Measurements from ENCODE around the gene ASRGL1.
A peak's percentile ranks its signal among the peaks of the same experiment; 100 is the strongest.
"Not testable (repeated sequence)": the region's sequence is repeated elsewhere in the genome, so short reads cannot be mapped to it uniquely, and the experiment has no call there.

Gene ASRGL1

DNA sequence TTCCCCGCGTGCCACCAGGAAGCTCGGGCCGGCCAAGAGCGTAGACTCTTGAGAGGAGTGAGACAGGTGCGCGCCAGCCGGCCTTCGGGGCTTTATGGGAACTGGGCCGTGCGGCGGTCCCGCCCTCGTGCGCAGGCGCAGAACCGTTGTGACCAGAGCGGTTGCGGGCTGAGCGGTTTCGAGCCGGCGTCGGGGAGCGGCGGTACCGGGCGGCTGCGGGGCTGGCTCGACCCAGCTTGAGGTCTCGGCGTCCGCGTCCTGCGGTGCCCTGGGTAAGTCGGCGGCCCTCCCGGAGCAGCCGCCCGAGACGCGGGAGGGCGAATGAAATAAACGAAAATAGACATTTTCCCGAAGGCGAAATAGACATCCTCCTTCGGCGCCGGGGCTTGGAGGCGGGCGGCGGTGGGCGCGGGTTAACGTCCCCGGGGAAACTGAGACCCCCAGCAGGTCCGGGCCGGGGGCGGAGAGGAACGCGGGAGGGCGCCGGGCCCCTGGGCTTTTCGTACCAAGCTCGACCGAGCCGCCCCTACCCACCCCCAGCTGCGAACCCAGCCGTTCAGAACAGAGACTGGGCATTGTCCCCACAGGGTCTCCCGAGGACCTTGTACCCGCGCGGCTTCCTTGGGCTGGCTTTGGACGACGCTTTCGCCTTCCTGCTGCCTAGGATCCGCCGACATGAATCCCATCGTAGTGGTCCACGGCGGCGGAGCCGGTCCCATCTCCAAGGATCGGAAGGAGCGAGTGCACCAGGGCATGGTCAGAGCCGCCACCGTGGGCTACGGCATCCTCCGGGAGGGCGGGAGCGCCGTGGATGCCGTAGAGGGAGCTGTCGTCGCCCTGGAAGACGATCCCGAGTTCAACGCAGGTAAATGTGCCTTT lies at the start of gene ASRGL1:
Gene ASRGL1 (plus strand): TSS at position 146 of the 879 bp plus-strand sequence. CDS start 530 bp downstream, at position 676.
- H3K27ac Mint-ChIP-seq = peak within 1 kb of the TSS; percentile 62
- H3K4me3 Mint-ChIP-seq = peak within 1 kb of the TSS; percentile 90
- H3K36me3 Mint-ChIP-seq = no peaks in the 10 kb centered on the region
- H3K9me3 Mint-ChIP-seq = no peaks in the 10 kb centered on the region
- H3K27me3 Mint-ChIP-seq = peaks cover 4% of the 10 kb centered on the region
- peaks cover 25% of the 10 kb centered on the region for H3K4me1 Mint-ChIP-seq

GRCh38 chr11:62295504-62295903 lies 41.7 kb upstream of the ASRGL1 start:
- Mint-ChIP-seq H3K27ac (no peak overlapping the region), H3K4me1 (no peaks in the 10 kb centered on the region), H3K9me3 (no peaks in the 10 kb centered on the region), H3K27me3 (peaks cover 10% of the 10 kb centered on the region), H3K4me3 (no peak overlapping the region), H3K36me3 (no peaks in the 10 kb centered on the region)

GRCh38 chr11:62298975-62299374 lies 38.3 kb upstream of the ASRGL1 start, which contains the start of gene SCGB1D4:
Gene SCGB1D4 (minus strand): TSS chr11:62299075. CDS start chr11:62299010, 65 bp downstream.
- no peak within 1 kb of the TSS for H3K4me3 Mint-ChIP-seq
- H3K27me3 Mint-ChIP-seq = peaks cover 10% of the 10 kb centered on the region
- no peak within 1 kb of the TSS for H3K27ac Mint-ChIP-seq
- no peaks in the 10 kb centered on the region for H3K36me3 Mint-ChIP-seq
- no peaks in the 10 kb centered on the region for H3K4me1 Mint-ChIP-seq
- H3K9me3 Mint-ChIP-seq = no peaks in the 10 kb centered on the region

DNA sequence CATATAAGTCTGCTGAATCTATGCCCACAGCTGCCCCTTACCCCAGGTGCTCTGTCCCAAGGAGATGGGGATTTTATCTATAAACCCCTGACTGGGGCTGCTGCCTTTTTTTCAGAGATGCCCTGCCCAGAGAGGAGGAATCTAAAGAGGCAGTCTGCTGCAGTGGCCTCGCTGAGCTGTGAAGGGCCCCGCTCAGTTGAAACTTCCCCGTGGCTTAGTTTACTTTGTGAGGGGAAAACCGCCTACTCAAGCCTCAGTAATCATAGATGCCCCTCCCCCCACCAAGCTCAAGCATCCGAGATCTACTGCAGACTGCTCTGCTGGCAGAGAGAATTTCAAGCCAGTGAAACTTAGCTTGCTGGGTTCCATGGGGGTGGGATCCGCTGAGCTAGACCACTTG lies 31.0 kb upstream of the ASRGL1 start:
- Mint-ChIP-seq H3K36me3 (no peaks in the 10 kb centered on the region), H3K4me1 (peaks cover 3% of the 10 kb centered on the region), H3K27me3 (peaks cover 10% of the 10 kb centered on the region), H3K9me3 (peaks cover 6% of the 10 kb centered on the region), H3K27ac (no peak overlapping the region), H3K4me3 (no peak overlapping the region)

DNA sequence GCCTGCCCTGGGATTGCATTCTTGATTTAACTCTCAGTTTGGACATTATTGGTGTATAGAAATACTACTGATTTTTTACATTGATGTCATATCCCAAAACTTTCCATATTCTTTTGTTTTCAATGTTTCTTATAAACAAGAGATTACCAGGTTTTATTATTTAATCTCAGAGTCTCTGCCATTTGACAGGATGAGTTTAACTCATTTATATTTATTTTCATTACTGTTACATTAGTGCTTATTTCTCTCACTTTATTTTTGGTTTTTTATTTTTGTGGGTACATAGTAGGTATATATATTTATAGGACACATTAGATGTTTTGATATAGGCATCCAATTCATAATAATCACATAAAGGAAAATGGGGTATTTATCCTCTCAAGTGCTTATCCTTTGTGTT lies 29.3 kb upstream of the ASRGL1 start:
- Mint-ChIP-seq H3K27me3 (peaks cover 7% of the 10 kb centered on the region), H3K9me3 (peaks cover 6% of the 10 kb centered on the region), H3K36me3 (no peaks in the 10 kb centered on the region), H3K4me1 (peaks cover 15% of the 10 kb centered on the region), H3K4me3 (no peak overlapping the region), H3K27ac (no peak overlapping the region)

DNA sequence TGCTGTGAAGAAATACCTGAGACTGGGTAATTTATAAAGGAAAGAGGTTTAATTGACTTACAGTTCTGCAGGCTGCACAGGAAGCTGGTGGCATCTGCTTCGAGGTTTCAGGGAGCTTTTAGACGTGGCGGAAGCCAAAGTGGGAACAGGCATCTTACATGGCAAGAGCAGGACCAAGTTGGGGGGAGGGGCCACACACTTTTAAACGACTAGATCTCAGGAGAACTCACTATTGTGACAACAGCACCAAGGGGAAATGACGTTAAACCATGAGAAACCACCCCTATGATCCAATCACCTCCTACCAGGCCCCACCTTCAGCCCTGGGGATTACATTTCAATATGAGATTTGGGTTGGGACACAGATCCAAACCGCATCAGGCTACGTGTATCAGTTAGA lies 27.3 kb upstream of the ASRGL1 start:
- Mint-ChIP-seq H3K4me1 (peaks cover 15% of the 10 kb centered on the region), H3K9me3 (peaks cover 6% of the 10 kb centered on the region), H3K27me3 (peaks cover 9% of the 10 kb centered on the region), H3K36me3 (no peaks in the 10 kb centered on the region), H3K4me3 (no peak overlapping the region), H3K27ac (no peak overlapping the region)

DNA sequence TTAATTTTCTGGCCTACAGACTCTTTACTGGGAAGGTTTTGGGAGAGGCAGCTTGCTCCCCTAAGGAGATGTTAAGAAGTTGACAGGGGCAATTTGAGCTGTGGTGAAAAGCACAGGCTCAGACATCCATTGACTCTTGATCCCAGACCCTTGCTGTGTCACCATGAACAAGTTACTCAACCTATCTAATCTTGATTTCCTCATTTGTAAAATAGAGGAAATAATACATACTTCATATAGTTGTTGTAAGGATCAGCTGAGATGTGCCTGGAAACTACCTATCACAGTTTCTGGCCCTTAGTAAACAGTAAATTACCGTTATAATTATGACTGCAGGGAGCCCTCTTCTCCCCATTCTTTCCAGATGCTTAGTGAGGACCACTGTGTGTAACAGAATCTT lies 21.8 kb upstream of the ASRGL1 start:
- no peak overlapping the region for H3K27ac Mint-ChIP-seq
- peaks cover 4% of the 10 kb centered on the region for H3K27me3 Mint-ChIP-seq
- no peaks in the 10 kb centered on the region for H3K36me3 Mint-ChIP-seq
- no peaks in the 10 kb centered on the region for H3K9me3 Mint-ChIP-seq
- peaks cover 15% of the 10 kb centered on the region for H3K4me1 Mint-ChIP-seq
- H3K4me3 Mint-ChIP-seq = no peak overlapping the region

- no peaks in the 10 kb centered on the region for H3K36me3 Mint-ChIP-seq
- no peak overlapping the region for H3K27ac Mint-ChIP-seq
- no peak overlapping the region for H3K4me3 Mint-ChIP-seq
- no peaks in the 10 kb centered on the region for H3K9me3 Mint-ChIP-seq
- H3K27me3 Mint-ChIP-seq = peaks cover 3% of the 10 kb centered on the region
- H3K4me1 Mint-ChIP-seq = no peaks in the 10 kb centered on the region
Measured at GRCh38 chr11:62322524-62322923, 14.7 kb upstream of the ASRGL1 start.

DNA sequence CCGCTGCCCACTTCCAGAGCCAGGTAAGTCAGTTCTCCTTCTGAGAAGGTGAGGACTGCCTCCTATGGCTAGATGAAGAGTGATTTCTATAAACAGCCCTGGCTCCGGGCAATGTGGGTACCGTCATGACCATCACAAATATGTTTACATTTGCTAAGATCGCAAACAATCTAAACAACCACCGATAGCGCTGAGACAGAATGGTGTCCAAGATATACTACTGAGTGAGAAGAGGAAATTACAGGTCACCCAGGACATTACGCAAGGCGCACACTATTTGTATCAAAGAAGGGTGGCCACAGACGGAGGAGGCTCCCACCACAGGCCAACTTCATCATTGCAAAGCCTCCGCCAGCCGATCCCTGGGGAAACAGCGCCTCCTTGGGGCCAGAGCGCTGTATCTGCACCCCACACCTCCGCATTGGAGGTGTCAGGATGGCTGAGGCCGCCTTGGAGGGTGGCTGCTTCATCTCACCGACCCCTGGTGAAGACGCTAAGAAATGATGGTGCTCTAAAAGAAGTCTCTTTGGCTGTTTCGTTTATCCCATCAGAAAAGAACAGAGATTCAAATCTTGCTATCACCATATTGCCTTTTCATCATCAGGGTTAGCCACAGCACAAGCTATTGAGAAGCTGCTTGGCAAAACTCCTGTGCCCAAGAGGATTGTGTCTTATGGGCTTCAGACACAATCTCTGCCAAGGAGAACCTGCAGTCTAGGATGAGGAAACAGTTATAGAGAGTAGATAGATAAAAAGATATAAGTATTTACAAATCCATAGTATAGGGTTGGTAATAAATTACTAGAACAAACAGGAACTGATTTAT lies 12.3 kb upstream of the ASRGL1 start:
- no peaks in the 10 kb centered on the region for H3K36me3 Mint-ChIP-seq
- peaks cover 6% of the 10 kb centered on the region for H3K27me3 Mint-ChIP-seq
- H3K4me1 Mint-ChIP-seq = no peaks in the 10 kb centered on the region
- H3K27ac Mint-ChIP-seq = no peak overlapping the region
- H3K9me3 Mint-ChIP-seq = no peaks in the 10 kb centered on the region
- H3K4me3 Mint-ChIP-seq = no peak overlapping the region

DNA sequence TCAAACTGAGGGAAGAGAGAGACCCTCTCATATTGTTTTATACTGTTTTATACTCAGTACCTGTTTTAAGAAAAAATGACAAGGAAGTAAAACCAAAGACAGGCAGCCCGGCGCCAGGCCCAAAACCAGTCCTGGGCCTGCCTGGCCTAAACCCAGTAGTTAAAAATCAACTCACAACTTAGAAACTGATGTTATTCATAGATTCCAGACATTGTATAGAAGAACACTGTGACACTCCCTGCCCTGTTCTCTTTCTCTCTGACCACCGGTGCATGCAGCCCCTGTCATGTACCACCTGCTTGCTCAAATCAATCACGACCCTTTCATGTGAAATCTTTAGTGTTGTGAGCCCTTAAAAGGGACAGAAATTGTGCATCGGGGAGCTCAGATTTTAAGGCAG lies 11.5 kb upstream of the ASRGL1 start:
- not testable (repeated sequence) for H3K27ac Mint-ChIP-seq, H3K9me3 Mint-ChIP-seq, H3K27me3 Mint-ChIP-seq, H3K4me3 Mint-ChIP-seq, H3K36me3 Mint-ChIP-seq, H3K4me1 Mint-ChIP-seq

- not testable (repeated sequence) for H3K4me1 Mint-ChIP-seq, H3K4me3 Mint-ChIP-seq, H3K27me3 Mint-ChIP-seq, H3K36me3 Mint-ChIP-seq, H3K9me3 Mint-ChIP-seq, H3K27ac Mint-ChIP-seq
Measured at GRCh38 chr11:62326719-62327118, 10.5 kb upstream of the ASRGL1 start.

- H3K9me3 Mint-ChIP-seq, H3K4me1 Mint-ChIP-seq, H3K4me3 Mint-ChIP-seq, H3K36me3 Mint-ChIP-seq, H3K27ac Mint-ChIP-seq, H3K27me3 Mint-ChIP-seq: not testable (repeated sequence)
Measured at GRCh38 chr11:62327541-62327940, 9.7 kb upstream of the ASRGL1 start.

DNA sequence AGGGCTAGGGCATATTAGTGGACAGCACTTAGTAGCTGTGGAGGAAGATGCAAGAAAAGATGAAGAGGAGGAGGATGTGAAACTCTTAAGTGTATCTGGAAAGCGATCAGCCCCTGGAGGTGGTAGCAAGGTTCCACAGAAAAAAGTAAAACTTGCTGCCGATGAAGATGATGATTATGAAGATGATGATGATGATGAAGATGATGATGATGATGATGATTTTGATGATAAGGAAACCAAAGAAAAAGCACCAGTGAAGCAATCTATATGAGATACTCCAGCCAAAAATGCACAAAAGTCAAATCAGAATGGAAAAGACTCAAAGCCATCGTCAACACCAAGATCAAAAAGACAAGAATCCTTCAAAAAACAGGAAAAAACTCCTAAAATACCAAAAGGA lies 6.0 kb upstream of the ASRGL1 start:
- not testable (repeated sequence) for H3K27me3 Mint-ChIP-seq, H3K4me3 Mint-ChIP-seq, H3K27ac Mint-ChIP-seq, H3K4me1 Mint-ChIP-seq, H3K36me3 Mint-ChIP-seq, H3K9me3 Mint-ChIP-seq

- H3K9me3 Mint-ChIP-seq = no peaks in the 10 kb centered on the region
- H3K27me3 Mint-ChIP-seq = peaks cover 9% of the 10 kb centered on the region
- H3K4me1 Mint-ChIP-seq = peaks cover 20% of the 10 kb centered on the region
- H3K27ac Mint-ChIP-seq = no peak overlapping the region
- no peaks in the 10 kb centered on the region for H3K36me3 Mint-ChIP-seq
- H3K4me3 Mint-ChIP-seq = no peak overlapping the region
Measured at GRCh38 chr11:62333768-62334167, 3.5 kb upstream of the ASRGL1 start.

GRCh38 chr11:62336949-62337302 lies 322 bp upstream of the ASRGL1 start:
- H3K27me3 Mint-ChIP-seq, H3K9me3 Mint-ChIP-seq, H3K36me3 Mint-ChIP-seq: not testable (repeated sequence)
- Mint-ChIP-seq H3K27ac (peak overlapping the region; percentile 62), H3K4me1 (peaks cover 25% of the 10 kb centered on the region), H3K4me3 (peak overlapping the region; percentile 90)

DNA sequence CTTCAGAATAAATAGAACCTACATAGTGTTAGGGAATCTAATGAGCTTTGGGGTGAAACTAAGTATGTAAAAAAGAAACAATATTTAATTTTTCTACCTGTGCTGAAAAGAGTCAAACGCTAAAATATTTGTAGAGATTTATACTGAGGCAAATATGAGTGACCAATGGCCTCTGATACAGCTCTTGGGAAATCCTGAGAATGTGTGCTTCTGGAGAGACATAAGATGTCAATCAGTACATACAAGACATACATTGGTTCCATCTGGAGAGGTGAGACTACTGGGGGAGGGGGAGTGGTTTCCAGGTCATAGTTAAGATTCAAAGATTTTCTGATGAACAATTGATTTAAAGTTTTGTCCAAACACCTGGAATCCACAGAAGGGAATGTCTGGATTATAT lies 970 bp downstream of the ASRGL1 start:
- peaks cover 25% of the 10 kb centered on the region for H3K4me1 Mint-ChIP-seq
- H3K27ac Mint-ChIP-seq = no peak overlapping the region

More for the DNA sequence above, 970 bp downstream of the ASRGL1 start:
- Mint-ChIP-seq H3K36me3 (no peaks in the 10 kb centered on the region), H3K4me3 (peak overlapping the region; percentile 90), H3K9me3 (no peaks in the 10 kb centered on the region), H3K27me3 (peaks cover 4% of the 10 kb centered on the region)

Data from activated naive CD4-positive, alpha-beta T cell treated with anti-CD3 and anti-CD28 coated beads, Interleukin-2, amount 50 U/mL, for 24 hours (primary cell).